PC-3 (cell line): Measurements from ENCODE around the gene EYS.

Experiments used
- EZH2 ChIP-seq: fragments of 300-600 bp; sonication (generic); IDR thresholded peaks from one replicate; pipeline ENCODE4 v1.6.1; 2017; ENCODE audit warnings: antibody characterized with exemption, mild to moderate bottlenecking, low read length; ENCODE audit not compliant: unreplicated experiment
- EZH2phosphoT487 ChIP-seq: fragments of 300-600 bp; sonication (generic); IDR thresholded peaks from 2 replicates; pipeline ENCODE4 v1.6.1; 2018; ENCODE audit warnings: mild to moderate bottlenecking, antibody characterized with exemption, low read length, borderline replicate concordance

DNA sequence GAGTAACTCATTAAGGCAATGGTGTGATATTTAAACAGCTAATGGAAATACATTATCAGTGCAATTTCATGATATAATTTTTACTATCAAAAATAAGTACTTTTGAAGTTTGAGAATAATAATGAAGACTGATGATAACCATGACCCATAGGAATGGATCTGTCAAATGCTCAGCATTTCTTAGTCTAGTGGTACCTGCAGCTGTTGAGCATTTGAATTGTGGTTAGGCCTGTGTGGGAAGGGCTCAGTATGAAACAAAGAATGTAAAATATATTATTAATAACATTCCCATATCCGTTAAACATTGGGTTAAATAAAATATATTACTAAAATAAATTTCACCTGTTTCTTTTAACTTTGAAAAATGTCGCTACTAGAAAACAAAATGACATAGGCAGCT is 1898.5 kb downstream of the EYS start:
- no peak for TF ChIP-seq EZH2
- no peak for TF ChIP-seq EZH2phosphoT487
